ENCODE results near the gene COX4I1. TPM values are rescaled to one million over a fixed set of nuclear protein-coding genes. Genes with fewer than 3 reads are reported as not detected.

COX4I1 gene
- total and polyA plus RNA-seq, 9 of the 15 experiments (the other 6 are each of a cell fraction or from before 2014, with no cell fraction given), result 651 to 2,356 (median 1,032) TPM

GRCh38 chr16:85798901-85799496 is 496 bp upstream of the COX4I1 start (continued):
- TF ChIP-seq PBX2 (CRISPR knock-in tag; IDR thresholded peaks at IDR 0.05; ENCODE audit: low read depth), result no peak
- TF ChIP-seq PBX2 (tag; conservative IDR thresholded peaks at IDR 0.05; ENCODE audit: low read depth), result no peak
- TF ChIP-seq HDAC1 (IDR thresholded peaks at IDR 0.05), result 0 out of 4 replicates have a peak, but pooled peaks of 1 of the 2 experiments have one; percentile 12
- TF ChIP-seq, protein P1, sequence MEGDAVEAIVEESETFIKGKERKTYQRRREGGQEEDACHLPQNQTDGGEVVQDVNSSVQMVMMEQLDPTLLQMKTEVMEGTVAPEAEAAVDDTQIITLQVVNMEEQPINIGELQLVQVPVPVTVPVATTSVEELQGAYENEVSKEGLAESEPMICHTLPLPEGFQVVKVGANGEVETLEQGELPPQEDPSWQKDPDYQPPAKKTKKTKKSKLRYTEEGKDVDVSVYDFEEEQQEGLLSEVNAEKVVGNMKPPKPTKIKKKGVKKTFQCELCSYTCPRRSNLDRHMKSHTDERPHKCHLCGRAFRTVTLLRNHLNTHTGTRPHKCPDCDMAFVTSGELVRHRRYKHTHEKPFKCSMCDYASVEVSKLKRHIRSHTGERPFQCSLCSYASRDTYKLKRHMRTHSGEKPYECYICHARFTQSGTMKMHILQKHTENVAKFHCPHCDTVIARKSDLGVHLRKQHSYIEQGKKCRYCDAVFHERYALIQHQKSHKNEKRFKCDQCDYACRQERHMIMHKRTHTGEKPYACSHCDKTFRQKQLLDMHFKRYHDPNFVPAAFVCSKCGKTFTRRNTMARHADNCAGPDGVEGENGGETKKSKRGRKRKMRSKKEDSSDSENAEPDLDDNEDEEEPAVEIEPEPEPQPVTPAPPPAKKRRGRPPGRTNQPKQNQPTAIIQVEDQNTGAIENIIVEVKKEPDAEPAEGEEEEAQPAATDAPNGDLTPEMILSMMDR (IDR thresholded peaks at IDR 0.05 in 2 of 3, conservative IDR thresholded peaks at IDR 0.05 in 1 of 3; ENCODE audit: insufficient read depth in 2 of 3, low read depth in 1 of 3, low read length in 3 of 3), result 0 out of 6 replicates have a peak, but pooled peaks of 1 of the 3 experiments have one; percentile 41
- no peak for TF ChIP-seq MCM7 (IDR thresholded peaks at IDR 0.05)
- TF ChIP-seq, protein P2, sequence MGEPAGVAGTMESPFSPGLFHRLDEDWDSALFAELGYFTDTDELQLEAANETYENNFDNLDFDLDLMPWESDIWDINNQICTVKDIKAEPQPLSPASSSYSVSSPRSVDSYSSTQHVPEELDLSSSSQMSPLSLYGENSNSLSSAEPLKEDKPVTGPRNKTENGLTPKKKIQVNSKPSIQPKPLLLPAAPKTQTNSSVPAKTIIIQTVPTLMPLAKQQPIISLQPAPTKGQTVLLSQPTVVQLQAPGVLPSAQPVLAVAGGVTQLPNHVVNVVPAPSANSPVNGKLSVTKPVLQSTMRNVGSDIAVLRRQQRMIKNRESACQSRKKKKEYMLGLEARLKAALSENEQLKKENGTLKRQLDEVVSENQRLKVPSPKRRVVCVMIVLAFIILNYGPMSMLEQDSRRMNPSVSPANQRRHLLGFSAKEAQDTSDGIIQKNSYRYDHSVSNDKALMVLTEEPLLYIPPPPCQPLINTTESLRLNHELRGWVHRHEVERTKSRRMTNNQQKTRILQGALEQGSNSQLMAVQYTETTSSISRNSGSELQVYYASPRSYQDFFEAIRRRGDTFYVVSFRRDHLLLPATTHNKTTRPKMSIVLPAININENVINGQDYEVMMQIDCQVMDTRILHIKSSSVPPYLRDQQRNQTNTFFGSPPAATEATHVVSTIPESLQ (CRISPR knock-in tag; IDR thresholded peaks at IDR 0.05), result no peak
- TF ChIP-seq FOSL1 (tag; conservative IDR thresholded peaks at IDR 0.05), result no peak
- TF ChIP-seq ARID3B (CRISPR knock-in tag; IDR thresholded peaks at IDR 0.05; ENCODE audit: borderline replicate concordance), result no peak
- no peak for TF ChIP-seq ZKSCAN1 (IDR thresholded peaks at IDR 0.05; ENCODE audit: low read depth, low read length)
- TF ChIP-seq, protein P3, sequence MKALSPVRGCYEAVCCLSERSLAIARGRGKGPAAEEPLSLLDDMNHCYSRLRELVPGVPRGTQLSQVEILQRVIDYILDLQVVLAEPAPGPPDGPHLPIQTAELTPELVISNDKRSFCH (CRISPR knock-in tag; IDR thresholded peaks at IDR 0.05), result no peak
- TF ChIP-seq, protein P3 (tag; IDR thresholded peaks at IDR 0.05), result no peak
- no peak for TF ChIP-seq PTRF (tag; IDR thresholded peaks at IDR 0.05)
- no peak for TF ChIP-seq ZNF766 (CRISPR knock-in tag; conservative IDR thresholded peaks at IDR 0.05)
- TF ChIP-seq, protein P4, sequence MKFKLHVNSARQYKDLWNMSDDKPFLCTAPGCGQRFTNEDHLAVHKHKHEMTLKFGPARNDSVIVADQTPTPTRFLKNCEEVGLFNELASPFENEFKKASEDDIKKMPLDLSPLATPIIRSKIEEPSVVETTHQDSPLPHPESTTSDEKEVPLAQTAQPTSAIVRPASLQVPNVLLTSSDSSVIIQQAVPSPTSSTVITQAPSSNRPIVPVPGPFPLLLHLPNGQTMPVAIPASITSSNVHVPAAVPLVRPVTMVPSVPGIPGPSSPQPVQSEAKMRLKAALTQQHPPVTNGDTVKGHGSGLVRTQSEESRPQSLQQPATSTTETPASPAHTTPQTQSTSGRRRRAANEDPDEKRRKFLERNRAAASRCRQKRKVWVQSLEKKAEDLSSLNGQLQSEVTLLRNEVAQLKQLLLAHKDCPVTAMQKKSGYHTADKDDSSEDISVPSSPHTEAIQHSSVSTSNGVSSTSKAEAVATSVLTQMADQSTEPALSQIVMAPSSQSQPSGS (CRISPR knock-in tag; IDR thresholded peaks at IDR 0.05), result peak; percentile 37; the same call in 1 of the 2 replicates
- no peak for TF ChIP-seq HDAC8 (tag; IDR thresholded peaks at IDR 0.05)
